Esophagus squamous epithelium (tissue), 5 donors: Measurements from ENCODE around the gene EGFL7. TPM values are rescaled to one million over a fixed set of nuclear protein-coding genes. Genes with fewer than 3 reads are reported as not detected.

Experiments
- DNase-seq: peaks from one replicate; lab custom pipeline; 2025; lab: John Stamatoyannopoulos, UW
- H3K27ac ChIP-seq, 4 donors: fragments of 200-600 bp; sonication (generic); one replicate each; pipeline ENCODE4 v1.5.1; 2016 to 2019; ENCODE audit warnings: mild to moderate bottlenecking in 1 of 4
- H3K27me3 ChIP-seq, 4 donors: fragments of 200-600 bp; sonication (generic); 1 replicate in 3 of 4; 2 replicates in 1 of 4; pipeline versions ENCODE4 v1.5.1 to v1.6.0; 2017 to 2021; ENCODE audit warnings: antibody characterized with exemption in 1 of 4
- H3K36me3 ChIP-seq, 3 donors: fragments of 200-600 bp; sonication (generic); one replicate each; pipeline ENCODE4 v1.5.1; 2016 to 2019
- H3K4me1 ChIP-seq, 3 donors: fragments of 200-600 bp; sonication (generic); one replicate each; pipeline ENCODE4 v1.5.1; 2017 to 2019
- H3K4me3 ChIP-seq, 4 donors: fragments of 200-600 bp; sonication (generic); 1 replicate in 3 of 4; 2 replicates in 1 of 4; pipeline ENCODE4 v1.5.1; 2016 to 2019; ENCODE audit warnings: mild to moderate bottlenecking in 2 of 4, moderate library complexity in 1 of 4
- H3K9me3 ChIP-seq, 3 donors: fragments of 200-600 bp; sonication (generic); one replicate each; pipeline ENCODE4 v1.5.1; 2016 to 2019
- CTCF ChIP-seq, 6 experiments: fragments of 450-650 bp in 4 of 6; fragments of 200-600 bp in 2 of 6; sonication (generic) in 2 of 6; IDR thresholded peaks; one replicate each; pipeline ENCODE4 v1.5.1; 2016 to 2019; ENCODE audit warnings: antibody characterized with exemption in 6 of 6, mild to moderate bottlenecking in 4 of 6, moderate library complexity in 4 of 6
- POLR2A ChIP-seq, 4 donors: fragments of 450-650 bp; IDR thresholded peaks; one replicate each; pipeline ENCODE4 v1.6.1; 2017; ENCODE audit warnings: antibody characterized with exemption in 4 of 4, mild to moderate bottlenecking in 4 of 4, moderate library complexity in 3 of 4
- WGBS, 2 donors: methylation state at CpG; one replicate each; pipeline ENCODE4 v1.1.5; 2018; 5-methylcytosine and 5-hydroxymethylcytosine counted together
- intact Hi-C: fragments of 100-400 bp; cut with DNase I; formaldehyde crosslinking; loops from one replicate; pipeline ENCODE4 v1.15.0; 2022
- total RNA-seq, 4 donors: library from RNA; depleted of rRNA; stranded (reverse); fragments of >200 nt; gene quantifications; one replicate each; pipeline ENCODE4 v1.1.0, GENCODE V29; 2016
- donor health status: DM: yes; HTN: yes; CAD: no.

EGFL7 gene
- total RNA-seq, 4 donors from 2014 or later, result 5.2 to 41.2 (median 21.2) TPM

- intact Hi-C loops, result loop anchor here (5.0 kb wide), 1 partner anchor 86 kb away; no protein-coding TSS in a partner anchor
- Histone ChIP-seq H3K4me1 (peaks cover 30 to 74% (median 48%) of the 10 kb centered on the region in 3 donors), H3K9me3 (no peaks in the 10 kb centered on the region), H3K36me3 (no peaks in the 10 kb centered on the region), H3K27ac (no peak overlapping the region), H3K4me3 (no peak overlapping the region), H3K27me3 (peaks cover 0 to 15% (median 0%) of the 10 kb centered on the region in 4 donors)
- TF ChIP-seq CTCF (IDR thresholded peaks at IDR 0.05), result no peak
- no peak for DNase-seq
- 51 to 72% methylated on average over 7 to 16 of the region's 26 CpGs for WGBS, 2 donors
Observed at GRCh38 chr9:136628268-136628667, 34.4 kb upstream of the EGFL7 start.

GRCh38 chr9:136629001-136629878 lies 33.5 kb upstream of the EGFL7 start:
- Histone ChIP-seq H3K27ac (no peak overlapping the region), H3K36me3 (no peaks in the 10 kb centered on the region), H3K4me3 (no peak overlapping the region), H3K4me1 (peaks cover 27 to 64% (median 38%) of the 10 kb centered on the region in 3 donors), H3K27me3 (peaks cover 0 to 15% (median 0%) of the 10 kb centered on the region in 4 donors), H3K9me3 (no peaks in the 10 kb centered on the region)
- 63 to 100% methylated on average over 1 to 13 of the region's 22 CpGs for WGBS, 2 donors
- no peak for DNase-seq
- TF ChIP-seq CTCF (IDR thresholded peaks at IDR 0.05) (no peak), POLR2A (IDR thresholded peaks at IDR 0.05) (no peak)
- intact Hi-C loops, result loop anchor here (5.0 kb wide), 1 partner anchor 87 kb away; no protein-coding TSS in a partner anchor

GRCh38 chr9:136629879-136630661 lies 32.6 kb upstream of the EGFL7 start:
- Histone ChIP-seq H3K36me3 (no peaks in the 10 kb centered on the region), H3K4me1 (peaks cover 18 to 61% (median 30%) of the 10 kb centered on the region in 3 donors), H3K9me3 (no peaks in the 10 kb centered on the region), H3K27ac (no peak overlapping the region), H3K4me3 (no peak overlapping the region), H3K27me3 (peaks cover 0 to 15% (median 0%) of the 10 kb centered on the region in 4 donors)
- intact Hi-C loops, result loop anchor here (2.0 to 5.0 kb wide), 2 partner anchors 88 to 145 kb away; no protein-coding TSS in a partner anchor
- TF ChIP-seq CTCF (IDR thresholded peaks at IDR 0.05) (peak; percentile 48 to 66 (median 57)), POLR2A (IDR thresholded peaks at IDR 0.05) (no peak)
- no peak for DNase-seq
- WGBS, 2 donors, result 62 to 63% methylated on average over 5 to 9 of the region's 19 CpGs

GRCh38 chr9:136630662-136630992 lies 32.1 kb upstream of the EGFL7 start:
- TF ChIP-seq CTCF (IDR thresholded peaks at IDR 0.05), result no peak
- TF ChIP-seq POLR2A (IDR thresholded peaks at IDR 0.05), result no peak
- Histone ChIP-seq H3K27ac (no peak overlapping the region), H3K4me1 (peaks cover 15 to 61% (median 27%) of the 10 kb centered on the region in 3 donors), H3K36me3 (no peaks in the 10 kb centered on the region), H3K9me3 (no peaks in the 10 kb centered on the region), H3K27me3 (peaks cover 0 to 15% (median 0%) of the 10 kb centered on the region in 4 donors), H3K4me3 (no peak overlapping the region)
- intact Hi-C loops, result loop anchor here (2.0 kb wide), 1 partner anchor 146 kb away; no protein-coding TSS in a partner anchor
- 52 to 65% methylated on average over 12 of the region's 12 CpGs for WGBS, 2 donors
- no peak for DNase-seq
